Measurements from ENCODE around the gene PLCB1.
"Not testable (repeated sequence)": the region's sequence is repeated elsewhere in the genome, so short reads cannot be mapped to it uniquely, and the experiment has no call there.

Gene PLCB1

GRCh38 chr20:8575114-8575513 lies 443.0 kb downstream of the PLCB1 start:
- Histone ChIP-seq H3K36me3 (ENCODE audit: control insufficient read depth, insufficient read depth, low read length) (no peaks in the 10 kb centered on the region), H3K4me1 (ENCODE audit: control insufficient read depth, insufficient read depth, low read length, poor library complexity, severe bottlenecking) (no peaks in the 10 kb centered on the region), H3K4me3 (ENCODE audit: extremely low read depth, insufficient read depth, low read length, poor library complexity, severe bottlenecking) (no peak overlapping the region), H3K27ac (ENCODE audit: low read depth, low read length, severe bottlenecking) (no peak overlapping the region), H3K9me3 (ENCODE audit: control insufficient read depth, low read length) (no peaks in the 10 kb centered on the region)
- 86 to 100% methylated on average over 1 to 3 of the region's 3 CpGs for WGBS, 2 experiments (ENCODE audit: insufficient coverage in 2 of 2)

DNA sequence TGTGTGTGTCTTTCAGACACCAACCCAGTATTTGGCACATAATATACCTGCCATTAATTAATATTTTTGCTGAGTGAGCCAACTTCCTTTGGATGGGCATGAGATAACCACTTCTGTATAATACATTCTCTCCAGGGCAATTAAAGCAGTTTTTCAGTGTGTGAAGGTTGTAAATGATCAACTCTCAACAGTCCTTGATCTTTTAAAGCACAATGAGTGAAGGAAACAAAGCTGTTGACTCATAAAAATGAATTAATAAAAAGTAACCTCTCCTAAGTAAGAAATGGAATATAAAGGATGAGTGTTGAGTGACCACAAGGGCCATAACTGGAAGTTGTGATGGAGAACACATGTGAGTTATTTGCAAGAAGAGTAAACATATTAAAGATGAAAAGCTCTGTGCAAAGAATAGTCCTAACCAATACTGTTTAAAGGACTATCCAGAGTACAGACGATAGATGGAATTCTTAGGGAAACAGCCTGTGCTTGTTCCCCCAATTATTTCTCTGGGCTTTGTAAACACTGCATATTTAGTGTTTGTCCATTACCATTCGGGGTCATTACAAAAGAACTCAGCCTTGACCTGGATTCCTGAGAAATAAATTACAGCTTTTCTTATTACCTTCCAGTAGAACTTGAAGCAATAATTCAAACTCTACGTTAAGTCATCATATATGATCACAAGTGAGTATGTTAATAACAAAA lies 446.2 kb downstream of the PLCB1 start:
- 83 to 100% methylated on average over 2 of the region's 3 CpGs for WGBS, 2 experiments (ENCODE audit: insufficient coverage in 2 of 2)
- no peak overlapping the region for H3K4me3 ChIP-seq (ENCODE audit: extremely low read depth, insufficient read depth, low read length, poor library complexity, severe bottlenecking)
- no peaks in the 10 kb centered on the region for H3K9me3 ChIP-seq (ENCODE audit: control insufficient read depth, low read length)
- no peaks in the 10 kb centered on the region for H3K36me3 ChIP-seq (ENCODE audit: control insufficient read depth, insufficient read depth, low read length)
- no peaks in the 10 kb centered on the region for H3K4me1 ChIP-seq (ENCODE audit: control insufficient read depth, insufficient read depth, low read length, poor library complexity, severe bottlenecking)
- no peak overlapping the region for H3K27ac ChIP-seq (ENCODE audit: low read depth, low read length, severe bottlenecking)

DNA sequence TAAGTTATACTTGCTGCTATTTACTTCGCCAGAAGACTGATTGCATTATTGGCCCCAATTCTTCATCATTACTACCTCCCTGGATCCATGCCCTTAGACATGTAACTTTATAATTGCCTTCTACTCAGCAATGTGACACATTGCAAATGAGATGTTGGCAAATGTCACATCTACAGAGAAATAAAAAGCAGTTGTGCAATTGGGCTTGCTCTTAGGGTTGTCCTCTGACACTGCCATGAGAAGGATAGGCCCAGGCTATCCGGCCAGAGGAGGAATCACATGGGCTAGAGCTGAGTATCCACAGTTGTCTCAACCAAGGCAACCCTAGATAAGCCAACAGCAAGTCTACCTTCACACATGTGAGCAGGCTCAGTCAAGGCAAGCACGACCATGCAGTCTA lies 447.0 kb downstream of the PLCB1 start:
- 80 to 88% methylated on average over 2 of the region's 3 CpGs for WGBS, 2 experiments (ENCODE audit: insufficient coverage in 2 of 2)
- Histone ChIP-seq H3K9me3 (ENCODE audit: control insufficient read depth, low read length) (no peaks in the 10 kb centered on the region), H3K27ac (ENCODE audit: low read depth, low read length, severe bottlenecking) (no peak overlapping the region)

DNA sequence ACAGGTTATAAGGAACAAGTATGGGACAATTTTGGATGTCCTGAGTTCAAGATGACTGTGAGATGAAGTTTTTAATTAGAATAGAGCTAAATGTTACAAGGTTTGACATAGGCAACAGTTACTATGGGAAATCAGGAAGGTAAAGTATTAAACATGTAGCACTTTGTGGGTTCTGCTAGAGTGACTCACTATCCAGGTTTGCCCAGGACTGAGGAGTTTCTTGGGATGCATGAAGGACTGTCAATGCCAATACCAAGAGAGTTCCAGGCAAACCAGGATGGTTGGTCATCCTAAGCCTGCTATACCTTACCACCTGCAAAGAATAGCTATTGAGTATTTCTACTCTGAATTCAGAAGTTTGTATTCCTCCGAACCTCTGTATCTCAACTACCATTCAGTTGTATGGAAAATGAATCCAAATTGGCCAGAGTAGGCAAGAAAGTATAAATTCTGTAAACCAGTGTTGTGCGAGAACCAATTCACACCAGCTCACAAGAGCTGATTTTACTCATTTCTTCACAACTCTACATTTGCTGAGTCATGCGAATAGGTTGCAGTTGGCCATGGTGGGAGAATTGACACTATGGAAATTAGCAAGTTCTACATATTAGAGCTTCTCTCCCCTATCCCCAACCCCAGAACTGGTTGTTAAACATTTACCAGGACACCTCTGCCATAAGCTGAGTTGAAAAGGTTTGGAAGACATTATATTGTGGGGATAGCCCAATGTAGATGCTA lies 449.5 kb downstream of the PLCB1 start:
- H3K4me3 ChIP-seq (ENCODE audit: extremely low read depth, insufficient read depth, low read length, poor library complexity, severe bottlenecking), result no peak overlapping the region
- 100% methylated on average over 2 of the region's 3 CpGs; no CpG with 5 or more reads in 1 of the 2 experiments for WGBS, 2 experiments (ENCODE audit: insufficient coverage in 2 of 2)

More for the DNA sequence above, 447.0 kb downstream of the PLCB1 start:
- Histone ChIP-seq H3K36me3 (ENCODE audit: control insufficient read depth, insufficient read depth, low read length) (no peaks in the 10 kb centered on the region), H3K4me3 (ENCODE audit: extremely low read depth, insufficient read depth, low read length, poor library complexity, severe bottlenecking) (no peak overlapping the region), H3K4me1 (ENCODE audit: control insufficient read depth, insufficient read depth, low read length, poor library complexity, severe bottlenecking) (no peaks in the 10 kb centered on the region)

DNA sequence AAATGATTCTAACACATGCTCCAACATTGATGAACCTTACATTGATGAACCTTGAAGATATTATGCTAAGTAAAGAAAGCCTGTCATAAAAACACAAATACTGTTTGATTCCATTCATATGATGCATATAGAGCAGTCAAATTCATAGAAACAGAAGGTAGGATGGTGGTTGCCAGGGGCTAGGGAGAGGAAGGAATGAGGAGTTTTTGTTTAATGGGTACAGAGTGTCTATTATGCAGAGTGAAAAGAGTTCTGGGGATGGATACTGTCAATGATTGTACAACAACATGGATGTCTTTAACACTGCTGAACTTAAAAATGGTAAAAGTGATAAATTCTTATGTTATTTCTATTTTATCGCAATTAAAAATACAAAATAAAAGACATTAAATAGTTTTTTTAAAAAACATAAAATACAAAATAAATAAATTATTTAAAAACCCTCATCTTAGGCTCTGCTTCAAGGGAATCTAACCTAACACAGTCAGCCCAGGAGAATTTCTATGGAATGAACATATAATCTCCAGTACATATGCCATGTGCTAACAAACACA lies 451.0 kb downstream of the PLCB1 start:
- Histone ChIP-seq H3K9me3 (ENCODE audit: control insufficient read depth, low read length) (no peaks in the 10 kb centered on the region), H3K4me1 (ENCODE audit: control insufficient read depth, insufficient read depth, low read length, poor library complexity, severe bottlenecking) (no peaks in the 10 kb centered on the region), H3K36me3 (ENCODE audit: control insufficient read depth, insufficient read depth, low read length) (no peaks in the 10 kb centered on the region), H3K27ac (ENCODE audit: low read depth, low read length, severe bottlenecking) (no peak overlapping the region), H3K4me3 (ENCODE audit: extremely low read depth, insufficient read depth, low read length, poor library complexity, severe bottlenecking) (no peak overlapping the region)
- WGBS, 2 experiments (ENCODE audit: insufficient coverage in 2 of 2), result no CpG with 5 or more reads among the region's 1 CpG

More for the DNA sequence above, 449.5 kb downstream of the PLCB1 start:
- Histone ChIP-seq H3K9me3 (ENCODE audit: control insufficient read depth, low read length) (no peaks in the 10 kb centered on the region), H3K4me1 (ENCODE audit: control insufficient read depth, insufficient read depth, low read length, poor library complexity, severe bottlenecking) (no peaks in the 10 kb centered on the region), H3K27ac (ENCODE audit: low read depth, low read length, severe bottlenecking) (no peak overlapping the region), H3K36me3 (ENCODE audit: control insufficient read depth, insufficient read depth, low read length) (no peaks in the 10 kb centered on the region)

DNA sequence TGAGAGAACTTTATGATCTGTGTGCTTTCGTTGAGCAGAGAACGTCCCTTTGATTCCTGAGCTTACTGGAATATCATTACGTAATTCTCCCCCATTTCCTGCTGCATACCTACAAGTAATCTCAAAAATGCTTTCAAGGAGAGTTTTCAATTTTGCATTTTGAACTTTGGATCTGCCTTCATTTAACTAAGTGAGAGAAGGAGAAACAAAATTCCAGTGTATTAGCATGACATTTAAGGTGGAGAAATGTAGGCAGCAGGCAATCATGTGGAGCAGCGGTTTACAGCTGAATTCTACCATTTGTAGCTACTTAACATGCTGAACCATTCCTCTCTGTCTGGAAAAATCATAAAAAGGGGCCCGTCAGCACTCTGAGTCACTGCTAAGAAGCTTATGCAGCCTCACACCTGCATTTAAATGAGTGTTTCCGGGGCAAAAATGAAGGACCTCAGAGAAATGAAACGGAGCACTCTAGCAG lies 451.5 kb downstream of the PLCB1 start:
- Histone ChIP-seq H3K4me3 (ENCODE audit: extremely low read depth, insufficient read depth, low read length, poor library complexity, severe bottlenecking) (no peak overlapping the region), H3K36me3 (ENCODE audit: control insufficient read depth, insufficient read depth, low read length) (no peaks in the 10 kb centered on the region), H3K27ac (ENCODE audit: low read depth, low read length, severe bottlenecking) (no peak overlapping the region), H3K4me1 (ENCODE audit: control insufficient read depth, insufficient read depth, low read length, poor library complexity, severe bottlenecking) (no peaks in the 10 kb centered on the region), H3K9me3 (ENCODE audit: control insufficient read depth, low read length) (no peaks in the 10 kb centered on the region)
- 89 to 93% methylated on average over 6 of the region's 7 CpGs for WGBS, 2 experiments (ENCODE audit: insufficient coverage in 2 of 2)

GRCh38 chr20:8587251-8587650 lies 455.2 kb downstream of the PLCB1 start:
- H3K4me3 ChIP-seq (ENCODE audit: extremely low read depth, insufficient read depth, low read length, poor library complexity, severe bottlenecking), result no peak overlapping the region
- H3K36me3 ChIP-seq (ENCODE audit: control insufficient read depth, insufficient read depth, low read length), result no peaks in the 10 kb centered on the region
- no CpG with 5 or more reads among the region's 1 CpG for WGBS, 2 experiments (ENCODE audit: insufficient coverage in 2 of 2)
- H3K9me3 ChIP-seq (ENCODE audit: control insufficient read depth, low read length), result no peaks in the 10 kb centered on the region
- no peaks in the 10 kb centered on the region for H3K4me1 ChIP-seq (ENCODE audit: control insufficient read depth, insufficient read depth, low read length, poor library complexity, severe bottlenecking)
- H3K27ac ChIP-seq (ENCODE audit: low read depth, low read length, severe bottlenecking), result no peak overlapping the region

DNA sequence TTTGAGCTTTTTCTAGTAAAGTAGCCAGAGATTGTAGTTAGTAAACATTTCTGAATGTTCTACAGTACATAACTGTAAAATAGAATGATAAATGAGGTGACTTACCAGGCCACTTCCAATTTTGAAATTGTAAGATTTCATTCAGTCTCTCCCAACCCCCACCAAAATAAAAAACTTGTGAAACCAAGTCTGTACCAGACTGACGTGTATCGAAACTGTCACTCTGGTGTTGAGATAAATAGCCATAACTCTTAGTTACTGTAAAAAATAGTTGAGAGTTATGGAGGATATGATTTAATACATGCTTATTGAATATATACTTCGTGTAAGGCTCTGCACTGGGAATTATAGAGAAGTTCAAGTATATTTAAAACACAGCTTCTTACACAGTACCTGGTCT lies 455.7 kb downstream of the PLCB1 start:
- Histone ChIP-seq H3K4me3 (ENCODE audit: extremely low read depth, insufficient read depth, low read length, poor library complexity, severe bottlenecking) (no peak overlapping the region), H3K27ac (ENCODE audit: low read depth, low read length, severe bottlenecking) (no peak overlapping the region), H3K4me1 (ENCODE audit: control insufficient read depth, insufficient read depth, low read length, poor library complexity, severe bottlenecking) (no peaks in the 10 kb centered on the region), H3K36me3 (ENCODE audit: control insufficient read depth, insufficient read depth, low read length) (no peaks in the 10 kb centered on the region), H3K9me3 (ENCODE audit: control insufficient read depth, low read length) (no peaks in the 10 kb centered on the region)
- WGBS, 2 experiments (ENCODE audit: insufficient coverage in 2 of 2), result no CpG with 5 or more reads among the region's 3 CpGs

DNA sequence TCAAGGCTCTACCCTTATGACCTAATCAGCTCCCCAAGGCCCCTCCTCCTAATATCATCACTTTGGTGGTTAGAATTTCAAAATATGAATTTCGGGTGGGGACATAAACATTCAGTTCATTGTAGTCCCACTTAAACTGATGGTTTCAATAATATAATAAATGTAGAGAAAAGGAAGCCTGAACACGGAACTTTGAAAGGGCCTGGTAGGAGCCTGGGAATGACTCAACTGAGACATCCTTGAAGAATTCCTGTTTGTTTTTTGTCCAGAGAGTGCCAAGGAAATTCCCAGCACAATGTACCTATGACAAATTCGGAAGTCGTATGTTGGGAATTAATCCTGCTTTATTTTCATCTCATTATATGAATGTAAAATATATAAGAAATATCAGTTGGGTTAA lies 457.9 kb downstream of the PLCB1 start:
- H3K4me3 ChIP-seq (ENCODE audit: extremely low read depth, insufficient read depth, low read length, poor library complexity, severe bottlenecking), result no peak overlapping the region
- 83 to 100% methylated on average over 1 of the region's 4 CpGs for WGBS, 2 experiments (ENCODE audit: insufficient coverage in 2 of 2)

GRCh38 chr20:8600910-8601541 lies 469.0 kb downstream of the PLCB1 start:
- H3K4me3 ChIP-seq (ENCODE audit: extremely low read depth, insufficient read depth, low read length, poor library complexity, severe bottlenecking); H3K27ac ChIP-seq (ENCODE audit: low read depth, low read length, severe bottlenecking); H3K36me3 ChIP-seq (ENCODE audit: control insufficient read depth, insufficient read depth, low read length); H3K9me3 ChIP-seq (ENCODE audit: control insufficient read depth, low read length); H3K4me1 ChIP-seq (ENCODE audit: control insufficient read depth, insufficient read depth, low read length, poor library complexity, severe bottlenecking): not testable (repeated sequence)
- WGBS, 2 experiments (ENCODE audit: insufficient coverage in 2 of 2), result 100% methylated on average over 1 of the region's 18 CpGs; no CpG with 5 or more reads in 1 of the 2 experiments

More for the DNA sequence above, 457.9 kb downstream of the PLCB1 start:
- no peaks in the 10 kb centered on the region for H3K4me1 ChIP-seq (ENCODE audit: control insufficient read depth, insufficient read depth, low read length, poor library complexity, severe bottlenecking)
- no peaks in the 10 kb centered on the region for H3K36me3 ChIP-seq (ENCODE audit: control insufficient read depth, insufficient read depth, low read length)
- H3K27ac ChIP-seq (ENCODE audit: low read depth, low read length, severe bottlenecking), result no peak overlapping the region
- H3K9me3 ChIP-seq (ENCODE audit: control insufficient read depth, low read length), result no peaks in the 10 kb centered on the region
